ENCODE data around the gene UXT. TPM values are rescaled to one million over a fixed set of nuclear protein-coding genes. Genes with fewer than 3 reads are reported as not detected.
A peak's percentile ranks its signal among the peaks of the same experiment; 100 is the strongest.
"Not testable (repeated sequence)": the region's sequence is repeated elsewhere in the genome, so short reads cannot be mapped to it uniquely, and the experiment has no call there.

The UXT gene
- total and polyA plus RNA-seq, 5 donors from 2014 or later, result 140 to 416 (median 340) TPM

DNA sequence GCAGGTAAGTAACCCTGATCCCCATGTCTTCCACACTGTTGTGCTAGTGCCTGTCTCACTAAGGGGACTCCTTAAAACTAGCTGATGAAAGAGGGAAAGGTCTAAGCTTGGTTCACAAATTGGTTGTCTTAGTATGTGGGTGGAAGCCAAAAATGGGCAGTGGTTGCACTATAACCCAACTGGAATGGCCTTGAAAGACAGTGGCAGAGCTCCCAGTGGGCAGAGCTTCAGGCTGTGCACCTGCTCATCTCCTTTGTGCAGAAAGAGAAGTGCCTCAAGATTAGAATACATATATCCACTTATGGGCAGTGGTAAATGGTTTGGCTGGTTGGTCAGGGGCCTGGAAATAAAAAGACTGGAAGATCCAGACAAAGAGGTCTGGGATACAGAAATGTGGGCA, 46.6 kb downstream of the UXT start:
- Mint-ChIP-seq H3K36me3 (no peaks in the 10 kb centered on the region), H3K4me1 (peaks cover 0 to 3% (median 0%) of the 10 kb centered on the region in 4 donors), H3K27me3 (no peaks in the 10 kb centered on the region), H3K27ac (no peak overlapping the region), H3K4me3 (peak overlapping the region in 1 of 4 donors; percentile 54), H3K9me3 (peaks cover 0 to 2% (median 0%) of the 10 kb centered on the region in 7 donors)
- H3K36me3 ChIP-seq (ENCODE audit: control insufficient read depth, insufficient read depth, low read length), result no peaks in the 10 kb centered on the region
- no peak overlapping the region for H3K27ac ChIP-seq (ENCODE audit: insufficient read depth, low read length, poor library complexity, severe bottlenecking)
- ATAC-seq (ENCODE audit: low read depth in 2 of 2) (no peak), DNase-seq (no peak)
- H3K9me3 ChIP-seq (ENCODE audit: control insufficient read depth in 2 of 2, low read length in 2 of 2), result no peaks in the 10 kb centered on the region
- no peaks in the 10 kb centered on the region for H3K27me3 ChIP-seq (ENCODE audit: control insufficient read depth, insufficient read depth, low read length)
- H3K4me1 ChIP-seq (ENCODE audit: control insufficient read depth, insufficient read depth, low read length, poor library complexity, severe bottlenecking), result no peaks in the 10 kb centered on the region
- H3K4me3 ChIP-seq (ENCODE audit: low read depth, low read length), result no peak overlapping the region

DNA sequence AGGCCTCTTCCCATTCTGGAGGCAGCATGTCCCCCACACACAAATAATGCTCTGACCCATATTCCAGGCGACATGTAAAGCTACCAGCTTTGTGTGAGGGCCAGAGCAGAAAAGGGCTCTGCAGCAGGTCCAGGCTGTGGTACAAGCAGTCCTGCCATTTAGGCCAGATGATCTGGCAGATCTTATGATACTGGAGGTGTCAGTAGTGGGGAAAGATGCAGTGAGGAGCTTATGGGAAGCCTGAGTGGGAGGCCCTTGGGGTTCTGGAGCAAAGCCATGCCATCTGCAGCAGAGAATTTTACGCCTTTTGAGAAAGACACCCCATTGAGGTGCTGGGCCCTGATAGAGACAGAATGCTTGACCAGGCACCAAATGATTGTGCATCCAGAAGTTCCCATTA, 47.1 kb downstream of the UXT start:
- no peaks in the 10 kb centered on the region for H3K4me1 ChIP-seq (ENCODE audit: control insufficient read depth, insufficient read depth, low read length, poor library complexity, severe bottlenecking)
- no peaks in the 10 kb centered on the region for H3K36me3 ChIP-seq (ENCODE audit: control insufficient read depth, insufficient read depth, low read length)
- Mint-ChIP-seq H3K27ac (no peak overlapping the region), H3K27me3 (no peaks in the 10 kb centered on the region), H3K4me3 (peak overlapping the region in 1 of 4 donors; percentile 54), H3K36me3 (no peaks in the 10 kb centered on the region), H3K9me3 (peaks cover 0 to 2% (median 0%) of the 10 kb centered on the region in 7 donors), H3K4me1 (peaks cover 0 to 3% (median 0%) of the 10 kb centered on the region in 4 donors)
- H3K27me3 ChIP-seq (ENCODE audit: control insufficient read depth, insufficient read depth, low read length), result no peaks in the 10 kb centered on the region
- no peak for ATAC-seq (ENCODE audit: low read depth in 2 of 2)
- no peak for DNase-seq
- H3K27ac ChIP-seq (ENCODE audit: insufficient read depth, low read length, poor library complexity, severe bottlenecking), result no peak overlapping the region
- no peak overlapping the region for H3K4me3 ChIP-seq (ENCODE audit: low read depth, low read length)
- H3K9me3 ChIP-seq (ENCODE audit: control insufficient read depth in 2 of 2, low read length in 2 of 2), result no peaks in the 10 kb centered on the region

DNA sequence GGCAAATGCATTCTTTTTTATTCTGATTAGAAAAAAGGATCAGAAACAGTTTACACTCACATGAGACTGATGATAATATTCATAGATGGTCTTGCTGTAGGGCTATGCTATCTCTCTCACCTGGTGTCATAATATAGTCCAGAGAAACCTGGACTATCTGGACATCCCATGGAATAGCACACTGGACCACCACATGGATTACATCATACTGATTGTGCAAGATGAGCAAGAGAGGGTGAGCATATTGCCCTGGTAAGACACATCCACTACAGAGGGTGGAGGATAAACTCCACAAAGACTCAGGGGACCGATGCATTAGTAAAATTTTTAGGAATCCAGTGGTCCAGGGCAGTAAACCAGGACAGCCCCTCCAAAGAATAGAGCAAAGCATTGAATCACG, 47.5 kb downstream of the UXT start:
- no peak for DNase-seq
- H3K4me1 Mint-ChIP-seq, result peaks cover 0 to 3% (median 0%) of the 10 kb centered on the region in 4 donors
- H3K27me3 ChIP-seq (ENCODE audit: control insufficient read depth, insufficient read depth, low read length), result no peaks in the 10 kb centered on the region
- H3K9me3 Mint-ChIP-seq, result peaks cover 0 to 2% (median 0%) of the 10 kb centered on the region in 7 donors
- H3K27ac ChIP-seq (ENCODE audit: insufficient read depth, low read length, poor library complexity, severe bottlenecking), result no peak overlapping the region
- H3K4me3 Mint-ChIP-seq, result no peak overlapping the region
- no peaks in the 10 kb centered on the region for H3K27me3 Mint-ChIP-seq
- no peaks in the 10 kb centered on the region for H3K4me1 ChIP-seq (ENCODE audit: control insufficient read depth, insufficient read depth, low read length, poor library complexity, severe bottlenecking)
- ATAC-seq (ENCODE audit: low read depth in 2 of 2), result no peak
- H3K27ac Mint-ChIP-seq, result no peak overlapping the region
- no peaks in the 10 kb centered on the region for H3K36me3 ChIP-seq (ENCODE audit: control insufficient read depth, insufficient read depth, low read length)
- H3K36me3 Mint-ChIP-seq, result no peaks in the 10 kb centered on the region
- H3K9me3 ChIP-seq (ENCODE audit: control insufficient read depth in 2 of 2, low read length in 2 of 2), result no peaks in the 10 kb centered on the region
- no peak overlapping the region for H3K4me3 ChIP-seq (ENCODE audit: low read depth, low read length)

DNA sequence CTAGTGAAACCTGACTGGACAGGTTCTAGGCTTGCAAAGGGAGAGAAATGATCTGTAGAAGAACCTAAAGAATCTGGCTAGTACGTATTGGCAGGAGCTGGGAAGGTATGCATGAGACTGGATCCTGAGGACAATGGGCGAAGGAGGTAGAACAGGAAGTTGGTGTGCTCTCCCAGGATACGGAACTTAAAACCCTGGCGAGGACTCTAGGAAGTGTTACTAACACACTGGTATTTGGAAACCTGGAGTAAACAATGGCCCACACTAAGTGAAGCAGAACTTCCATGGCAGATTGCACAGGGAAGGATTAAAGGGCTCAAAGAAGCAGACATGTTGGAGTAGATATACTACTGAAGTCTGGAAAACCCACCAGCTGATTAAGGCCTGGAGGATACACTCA, 48.5 kb downstream of the UXT start:
- Mint-ChIP-seq H3K27ac (no peak overlapping the region), H3K9me3 (peaks cover 0 to 2% (median 0%) of the 10 kb centered on the region in 7 donors), H3K4me1 (peaks cover 0 to 3% (median 0%) of the 10 kb centered on the region in 4 donors), H3K36me3 (no peaks in the 10 kb centered on the region), H3K27me3 (no peaks in the 10 kb centered on the region), H3K4me3 (no peak overlapping the region)
- Histone ChIP-seq H3K4me3 (ENCODE audit: low read depth, low read length) (no peak overlapping the region), H3K27ac (ENCODE audit: insufficient read depth, low read length, poor library complexity, severe bottlenecking) (no peak overlapping the region), H3K27me3 (ENCODE audit: control insufficient read depth, insufficient read depth, low read length) (no peaks in the 10 kb centered on the region), H3K36me3 (ENCODE audit: control insufficient read depth, insufficient read depth, low read length) (no peaks in the 10 kb centered on the region), H3K4me1 (ENCODE audit: control insufficient read depth, insufficient read depth, low read length, poor library complexity, severe bottlenecking) (no peaks in the 10 kb centered on the region), H3K9me3 (ENCODE audit: control insufficient read depth in 2 of 2, low read length in 2 of 2) (no peaks in the 10 kb centered on the region)
- no peak for ATAC-seq (ENCODE audit: low read depth in 2 of 2)
- DNase-seq, result no peak

DNA sequence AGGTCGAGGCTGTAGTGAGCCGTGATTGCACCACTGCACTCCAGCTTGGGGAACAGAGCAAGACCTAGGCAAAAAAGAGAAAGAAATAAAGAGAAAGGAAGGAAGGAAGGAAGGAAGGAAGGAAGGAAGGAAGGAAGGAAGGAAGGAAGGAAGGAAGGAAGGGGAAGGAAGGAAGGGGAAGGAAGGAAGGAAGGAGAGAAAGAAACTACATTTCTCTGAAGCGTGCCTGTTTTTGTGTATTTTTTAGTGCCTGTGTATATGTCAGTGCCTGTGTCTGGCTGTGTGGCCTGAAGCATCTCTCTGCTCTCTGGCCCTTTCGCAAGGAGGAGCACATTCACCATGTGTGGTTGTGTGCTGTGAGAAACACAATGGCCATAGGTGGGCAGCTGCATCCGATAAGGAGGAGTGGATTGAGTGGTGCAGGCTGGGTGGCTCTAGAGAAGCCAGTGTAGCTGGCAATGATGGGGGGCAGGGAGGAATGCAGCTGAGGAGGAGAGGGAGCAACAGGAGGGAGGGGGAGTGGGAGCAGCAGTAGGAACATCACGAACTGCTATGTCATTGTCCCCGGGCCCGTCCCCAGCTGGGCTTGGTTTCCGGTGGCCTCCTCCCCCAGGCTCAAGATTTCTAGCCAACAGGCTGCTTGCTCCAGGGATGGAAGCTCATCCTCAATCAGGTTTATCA, 50.7 kb downstream of the UXT start:
- H3K27ac ChIP-seq (ENCODE audit: insufficient read depth, low read length, poor library complexity, severe bottlenecking), result no peak overlapping the region
- DNase-seq, result no peak
- H3K4me3 Mint-ChIP-seq, result no peak overlapping the region
- peaks cover 0 to 2% (median 0%) of the 10 kb centered on the region in 7 donors for H3K9me3 Mint-ChIP-seq
- H3K4me1 ChIP-seq (ENCODE audit: control insufficient read depth, insufficient read depth, low read length, poor library complexity, severe bottlenecking), result no peaks in the 10 kb centered on the region
- H3K36me3 Mint-ChIP-seq, result no peaks in the 10 kb centered on the region
- H3K27ac Mint-ChIP-seq, result no peak overlapping the region
- no peak overlapping the region for H3K4me3 ChIP-seq (ENCODE audit: low read depth, low read length)
- peaks cover 0 to 3% (median 0%) of the 10 kb centered on the region in 4 donors for H3K4me1 Mint-ChIP-seq
- no peak for ATAC-seq (ENCODE audit: low read depth in 2 of 2)
- no peaks in the 10 kb centered on the region for H3K27me3 ChIP-seq (ENCODE audit: control insufficient read depth, insufficient read depth, low read length)
- no peaks in the 10 kb centered on the region for H3K9me3 ChIP-seq (ENCODE audit: control insufficient read depth in 2 of 2, low read length in 2 of 2)
- no peaks in the 10 kb centered on the region for H3K36me3 ChIP-seq (ENCODE audit: control insufficient read depth, insufficient read depth, low read length)
- H3K27me3 Mint-ChIP-seq, result no peaks in the 10 kb centered on the region

DNA sequence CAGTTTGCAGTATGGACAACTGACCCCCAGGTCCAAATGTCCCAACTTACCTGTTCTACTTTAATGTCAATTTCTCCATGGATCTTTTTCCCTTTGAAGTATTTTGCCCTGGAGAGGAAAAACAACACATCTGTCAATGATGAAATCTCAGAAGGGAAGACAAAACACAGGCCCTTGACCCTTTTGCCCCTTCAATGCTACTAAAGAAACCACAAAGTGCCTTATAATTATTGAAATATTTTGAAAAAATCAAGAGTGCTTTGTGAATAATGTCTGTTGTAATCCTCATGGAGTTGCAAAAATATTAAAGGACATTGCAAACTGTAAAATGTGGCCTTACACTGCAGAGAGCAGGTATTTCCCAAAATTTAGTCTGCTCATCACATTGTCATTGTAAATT, 51.9 kb downstream of the UXT start:
- Mint-ChIP-seq H3K27me3 (no peaks in the 10 kb centered on the region), H3K4me1 (peaks cover 0 to 3% (median 0%) of the 10 kb centered on the region in 4 donors), H3K9me3 (peaks cover 0 to 2% (median 0%) of the 10 kb centered on the region in 7 donors), H3K27ac (no peak overlapping the region), H3K4me3 (no peak overlapping the region), H3K36me3 (no peaks in the 10 kb centered on the region)
- Histone ChIP-seq H3K4me3 (ENCODE audit: low read depth, low read length) (no peak overlapping the region), H3K36me3 (ENCODE audit: control insufficient read depth, insufficient read depth, low read length) (no peaks in the 10 kb centered on the region), H3K27me3 (ENCODE audit: control insufficient read depth, insufficient read depth, low read length) (no peaks in the 10 kb centered on the region), H3K9me3 (ENCODE audit: control insufficient read depth in 2 of 2, low read length in 2 of 2) (no peaks in the 10 kb centered on the region), H3K27ac (ENCODE audit: insufficient read depth, low read length, poor library complexity, severe bottlenecking) (no peak overlapping the region), H3K4me1 (ENCODE audit: control insufficient read depth, insufficient read depth, low read length, poor library complexity, severe bottlenecking) (no peaks in the 10 kb centered on the region)
- DNase-seq, result no peak
- no peak for ATAC-seq (ENCODE audit: low read depth in 2 of 2)

DNA sequence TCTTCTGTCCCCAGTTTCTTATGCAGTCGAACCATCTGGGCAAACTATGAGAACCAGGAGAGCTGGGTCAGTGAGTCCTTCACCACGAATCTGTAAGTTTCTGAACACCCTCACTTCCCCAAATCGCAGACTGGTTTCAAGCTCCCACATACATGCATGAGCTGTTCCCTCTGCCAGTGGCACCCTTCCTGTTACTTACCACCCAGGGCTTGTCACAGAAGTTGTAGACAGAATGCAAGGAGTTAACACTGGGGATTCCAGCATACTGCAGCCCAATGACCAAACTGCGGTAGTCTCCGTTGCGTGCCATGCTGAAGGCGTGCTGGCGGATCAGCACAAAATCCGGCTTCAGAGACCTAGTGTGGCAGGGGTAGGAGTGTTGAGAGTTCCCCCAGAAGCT, 54.0 kb downstream of the UXT start:
- no peak for DNase-seq
- no peaks in the 10 kb centered on the region for H3K4me1 ChIP-seq (ENCODE audit: control insufficient read depth, insufficient read depth, low read length, poor library complexity, severe bottlenecking)
- H3K27me3 ChIP-seq (ENCODE audit: control insufficient read depth, insufficient read depth, low read length), result peaks cover 2% of the 10 kb centered on the region
- H3K9me3 Mint-ChIP-seq, result peaks cover 0 to 2% (median 0%) of the 10 kb centered on the region in 7 donors
- no peak overlapping the region for H3K27ac ChIP-seq (ENCODE audit: insufficient read depth, low read length, poor library complexity, severe bottlenecking)
- H3K9me3 ChIP-seq (ENCODE audit: control insufficient read depth in 2 of 2, low read length in 2 of 2), result no peaks in the 10 kb centered on the region
- no peak overlapping the region for H3K4me3 ChIP-seq (ENCODE audit: low read depth, low read length)
- H3K36me3 Mint-ChIP-seq, result no peaks in the 10 kb centered on the region
- H3K4me1 Mint-ChIP-seq, result peaks cover 0 to 3% (median 0%) of the 10 kb centered on the region in 4 donors
- peaks cover 8% of the 10 kb centered on the region for H3K27me3 Mint-ChIP-seq
- no peak for ATAC-seq (ENCODE audit: low read depth in 2 of 2)
- H3K4me3 Mint-ChIP-seq, result no peak overlapping the region
- H3K36me3 ChIP-seq (ENCODE audit: control insufficient read depth, insufficient read depth, low read length), result no peaks in the 10 kb centered on the region
- H3K27ac Mint-ChIP-seq, result no peak overlapping the region

DNA sequence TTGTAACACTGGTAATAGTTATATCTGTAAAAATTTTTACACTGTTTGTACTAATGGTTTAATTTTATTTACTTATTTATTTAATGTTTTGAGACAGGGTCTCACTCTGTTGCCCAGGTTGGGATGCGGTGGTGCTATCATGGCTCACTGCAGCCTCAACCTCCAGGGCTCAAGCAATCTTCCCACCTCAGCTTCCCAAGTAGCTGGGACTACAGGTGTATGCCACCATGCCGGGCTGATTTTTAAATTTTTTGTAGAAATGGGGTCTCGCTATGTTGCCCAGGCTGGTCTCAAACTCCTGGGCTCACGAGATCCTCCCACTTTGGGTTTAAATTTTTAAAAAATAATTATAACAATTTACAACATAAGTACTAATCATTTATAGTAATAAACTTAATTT, 55.9 kb downstream of the UXT start:
- H3K4me3 ChIP-seq (ENCODE audit: low read depth, low read length); H3K27ac Mint-ChIP-seq; ATAC-seq (ENCODE audit: low read depth in 2 of 2); H3K9me3 Mint-ChIP-seq; H3K4me3 Mint-ChIP-seq; H3K27me3 ChIP-seq (ENCODE audit: control insufficient read depth, insufficient read depth, low read length); H3K36me3 ChIP-seq (ENCODE audit: control insufficient read depth, insufficient read depth, low read length); H3K27me3 Mint-ChIP-seq; H3K4me1 Mint-ChIP-seq; DNase-seq; H3K4me1 ChIP-seq (ENCODE audit: control insufficient read depth, insufficient read depth, low read length, poor library complexity, severe bottlenecking); H3K27ac ChIP-seq (ENCODE audit: insufficient read depth, low read length, poor library complexity, severe bottlenecking); H3K9me3 ChIP-seq (ENCODE audit: control insufficient read depth in 2 of 2, low read length in 2 of 2); H3K36me3 Mint-ChIP-seq: not testable (repeated sequence)

Data from CD4-positive, CD25-positive, alpha-beta regulatory T cell (primary cell).